Nephron progenitor cell (in vitro differentiated cells): ENCODE data around the gene RAB3GAP1.

Experiments
- DNase-seq: peaks from one replicate; pipeline ENCODE4 v3.0.0; 2021
- H3K27ac Mint-ChIP-seq: 2 replicates; pipeline ENCODE4 v1.8.0; 2021; ENCODE audit warnings: mild to moderate bottlenecking, moderate library complexity, mixed read lengths
- H3K27me3 Mint-ChIP-seq: 2 replicates; pipeline ENCODE4 v1.8.0; 2021; ENCODE audit warnings: mild to moderate bottlenecking, low read depth, mixed read lengths; ENCODE audit not compliant: poor library complexity
- H3K36me3 Mint-ChIP-seq: 2 replicates; pipeline ENCODE4 v1.8.0; 2021; ENCODE audit warnings: low read depth, mixed read lengths
- H3K4me1 Mint-ChIP-seq: 2 replicates; pipeline ENCODE4 v1.8.0; 2021; ENCODE audit warnings: mixed read lengths
- H3K4me3 Mint-ChIP-seq: 2 replicates; pipeline ENCODE4 v1.8.0; 2021; ENCODE audit warnings: mild to moderate bottlenecking, moderate library complexity, mixed read lengths
- H3K9me3 Mint-ChIP-seq: 2 replicates; pipeline ENCODE4 v1.8.0; 2021; ENCODE audit warnings: mild to moderate bottlenecking, moderate library complexity, mixed read lengths
- CTCF ChIP-seq: fragments of 200-600 bp; sonication (generic); IDR thresholded peaks from 2 replicates; pipeline ENCODE4 v1.5.0; 2021; ENCODE audit warnings: antibody characterized with exemption

Gene RAB3GAP1

GRCh38 chr2:135010200-135010942 lies 41.7 kb upstream of the RAB3GAP1 start:
- Mint-ChIP-seq H3K4me1 (peaks cover under 1% of the 10 kb centered on the region), H3K4me3 (no peak overlapping the region), H3K27ac (no peak overlapping the region), H3K9me3 (peaks cover under 1% of the 10 kb centered on the region), H3K36me3 (no peaks in the 10 kb centered on the region), H3K27me3 (peaks cover 7% of the 10 kb centered on the region)
- no peak for DNase-seq
- no peak for TF ChIP-seq CTCF

DNA sequence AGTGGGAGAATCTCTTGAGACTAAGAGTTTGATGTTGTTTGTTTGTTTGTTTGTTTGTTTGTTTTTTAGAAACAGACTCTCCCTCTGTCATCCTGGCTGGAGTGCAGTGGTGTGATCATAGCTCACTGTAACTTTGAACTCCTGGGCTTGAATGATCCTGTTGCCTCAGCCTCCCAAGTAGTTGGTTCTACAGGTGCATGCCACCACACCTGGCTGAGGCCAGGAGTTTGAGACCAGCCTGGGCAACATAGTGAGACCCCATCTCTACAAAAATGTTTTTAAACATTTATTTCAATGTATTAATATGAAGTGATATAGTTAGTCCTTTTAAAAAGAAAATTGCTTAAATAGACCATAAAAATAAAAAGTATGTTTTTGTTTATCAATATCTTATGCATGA lies 40.5 kb upstream of the RAB3GAP1 start:
- Mint-ChIP-seq H3K36me3 (no peaks in the 10 kb centered on the region), H3K27ac (no peak overlapping the region)
- TF ChIP-seq CTCF = no peak

DNA sequence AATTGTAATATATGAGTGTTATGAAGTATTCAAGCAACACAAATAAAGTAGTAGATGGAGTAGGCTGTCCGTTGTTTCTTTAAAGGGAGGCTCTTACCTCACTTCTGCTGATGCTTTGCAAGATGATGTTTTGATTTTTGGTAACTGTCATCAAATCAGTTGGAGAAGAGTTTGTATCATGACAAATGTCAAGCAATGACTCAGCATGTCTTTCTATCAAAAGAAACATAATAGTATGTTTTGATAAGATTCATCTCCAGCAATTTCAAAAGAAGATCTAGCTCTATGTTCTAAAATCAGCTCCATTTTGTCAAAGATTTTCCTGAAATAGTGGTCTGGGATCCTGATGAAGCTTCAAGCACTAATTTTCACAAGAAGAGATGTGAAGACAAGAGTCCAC lies 30.5 kb upstream of the RAB3GAP1 start:
- peaks cover 8% of the 10 kb centered on the region for H3K9me3 Mint-ChIP-seq
- DNase-seq = no peak
- H3K27ac Mint-ChIP-seq = no peak overlapping the region
- no peak overlapping the region for H3K4me3 Mint-ChIP-seq
- H3K4me1 Mint-ChIP-seq = no peaks in the 10 kb centered on the region
- peaks cover 3% of the 10 kb centered on the region for H3K27me3 Mint-ChIP-seq
- no peaks in the 10 kb centered on the region for H3K36me3 Mint-ChIP-seq
- no peak for TF ChIP-seq CTCF

More for the DNA sequence above, 40.5 kb upstream of the RAB3GAP1 start:
- no peak overlapping the region for H3K4me3 Mint-ChIP-seq
- no peak for DNase-seq
- no peaks in the 10 kb centered on the region for H3K4me1 Mint-ChIP-seq
- H3K27me3 Mint-ChIP-seq = peaks cover 10% of the 10 kb centered on the region
- peaks cover 11% of the 10 kb centered on the region for H3K9me3 Mint-ChIP-seq

GRCh38 chr2:135022952-135023880 lies 28.9 kb upstream of the RAB3GAP1 start:
- Mint-ChIP-seq H3K9me3 (no peaks in the 10 kb centered on the region), H3K36me3 (no peaks in the 10 kb centered on the region), H3K27ac (no peak overlapping the region), H3K4me3 (no peak overlapping the region), H3K27me3 (peaks cover 3% of the 10 kb centered on the region), H3K4me1 (no peaks in the 10 kb centered on the region)
- no peak for DNase-seq
- TF ChIP-seq CTCF = no peak

- no peak overlapping the region for H3K4me3 Mint-ChIP-seq
Observed at GRCh38 chr2:135023886-135024485, 28.1 kb upstream of the RAB3GAP1 start.

More at GRCh38 chr2:135023886-135024485, 28.1 kb upstream of the RAB3GAP1 start:
- TF ChIP-seq CTCF = no peak
- DNase-seq = no peak
- no peaks in the 10 kb centered on the region for H3K9me3 Mint-ChIP-seq
- peaks cover 6% of the 10 kb centered on the region for H3K27me3 Mint-ChIP-seq
- H3K36me3 Mint-ChIP-seq = no peaks in the 10 kb centered on the region
- H3K4me1 Mint-ChIP-seq = no peaks in the 10 kb centered on the region
- no peak overlapping the region for H3K27ac Mint-ChIP-seq
